Measurements from ENCODE around the gene ENAM. TPM values are rescaled to one million over a fixed set of nuclear protein-coding genes. Genes with fewer than 3 reads are reported as not detected.
A peak's percentile ranks its signal among the peaks of the same experiment; 100 is the strongest.

ENAM gene
- total and polyA plus RNA-seq, 9 donors: 0.01 to 1.0 (median 0.42) TPM; not detected in 5

DNA sequence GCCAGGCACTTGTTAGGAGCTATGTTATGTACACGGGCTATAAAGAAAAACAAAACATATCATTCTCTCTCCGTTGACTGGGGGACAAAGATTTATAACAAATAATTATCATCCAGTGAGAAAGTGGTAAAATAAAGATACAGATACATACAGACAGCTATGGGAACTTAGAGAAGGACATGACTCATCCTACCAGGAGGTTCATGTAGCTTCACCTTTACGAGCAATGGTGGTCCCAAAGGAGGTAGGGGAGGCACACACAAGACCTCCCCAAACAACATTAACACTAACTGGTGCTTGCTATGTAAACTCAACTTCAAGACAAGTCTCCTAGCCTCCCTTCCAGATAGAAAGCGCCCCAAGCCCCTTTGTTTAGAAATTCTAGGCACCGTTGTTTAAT is 27.6 kb upstream of the ENAM start:
- WGBS, 3 donors: 57 to 62% (median 58%) methylated on average over 5 of the region's 5 CpGs
- no peaks in the 10 kb centered on the region for H3K27me3 ChIP-seq
- no peaks in the 10 kb centered on the region for H3K9me3 ChIP-seq
- TF ChIP-seq POLR2A (IDR thresholded peaks at IDR 0.05): no peak
- TF ChIP-seq, protein P1, sequence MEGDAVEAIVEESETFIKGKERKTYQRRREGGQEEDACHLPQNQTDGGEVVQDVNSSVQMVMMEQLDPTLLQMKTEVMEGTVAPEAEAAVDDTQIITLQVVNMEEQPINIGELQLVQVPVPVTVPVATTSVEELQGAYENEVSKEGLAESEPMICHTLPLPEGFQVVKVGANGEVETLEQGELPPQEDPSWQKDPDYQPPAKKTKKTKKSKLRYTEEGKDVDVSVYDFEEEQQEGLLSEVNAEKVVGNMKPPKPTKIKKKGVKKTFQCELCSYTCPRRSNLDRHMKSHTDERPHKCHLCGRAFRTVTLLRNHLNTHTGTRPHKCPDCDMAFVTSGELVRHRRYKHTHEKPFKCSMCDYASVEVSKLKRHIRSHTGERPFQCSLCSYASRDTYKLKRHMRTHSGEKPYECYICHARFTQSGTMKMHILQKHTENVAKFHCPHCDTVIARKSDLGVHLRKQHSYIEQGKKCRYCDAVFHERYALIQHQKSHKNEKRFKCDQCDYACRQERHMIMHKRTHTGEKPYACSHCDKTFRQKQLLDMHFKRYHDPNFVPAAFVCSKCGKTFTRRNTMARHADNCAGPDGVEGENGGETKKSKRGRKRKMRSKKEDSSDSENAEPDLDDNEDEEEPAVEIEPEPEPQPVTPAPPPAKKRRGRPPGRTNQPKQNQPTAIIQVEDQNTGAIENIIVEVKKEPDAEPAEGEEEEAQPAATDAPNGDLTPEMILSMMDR (IDR thresholded peaks at IDR 0.05): no peak
- no peak for TF ChIP-seq EP300 (IDR thresholded peaks at IDR 0.05)
- DNase-seq: no peak
- intact Hi-C loops (cut with DNase I): no loop called here
- H3K4me1 ChIP-seq (ENCODE audit: insufficient read depth): no peaks in the 10 kb centered on the region
- H3K27ac ChIP-seq: no peak overlapping the region
- no peaks in the 10 kb centered on the region for H3K36me3 ChIP-seq
- H3K4me3 ChIP-seq: no peak overlapping the region

DNA sequence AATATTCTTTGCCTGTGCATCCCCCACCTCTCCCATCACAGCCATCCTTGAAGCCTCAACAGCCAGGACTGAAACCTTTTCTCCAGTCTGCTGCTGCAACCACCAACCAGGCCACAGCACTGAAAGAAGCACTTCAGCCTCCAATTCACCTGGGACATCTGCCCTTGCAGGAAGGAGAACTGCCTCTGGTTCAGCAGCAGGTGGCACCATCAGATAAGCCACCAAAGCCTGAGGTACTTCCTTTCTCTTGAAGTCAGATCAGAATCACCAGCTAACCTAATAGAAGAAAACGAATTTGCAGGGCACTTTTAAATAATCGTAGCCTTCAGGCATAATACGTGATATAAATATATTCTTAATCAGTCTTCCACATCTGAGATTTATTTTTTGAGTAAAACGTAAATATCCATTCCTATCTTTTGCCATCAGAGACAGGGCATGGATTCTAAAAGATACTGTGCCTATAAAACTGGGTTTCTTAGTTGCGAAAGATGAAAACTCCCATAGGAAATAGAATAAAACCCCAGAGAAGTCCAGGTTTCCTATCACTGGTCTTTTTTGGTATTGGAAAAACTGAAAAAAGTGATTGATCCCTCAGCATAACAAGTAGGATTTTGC is 27.0 kb upstream of the ENAM start:
- no peak for TF ChIP-seq EP300 (IDR thresholded peaks at IDR 0.05)
- TF ChIP-seq, protein P1 (IDR thresholded peaks at IDR 0.05): no peak
- intact Hi-C loops (cut with DNase I): no loop called here
- H3K36me3 ChIP-seq: no peaks in the 10 kb centered on the region
- peak in 1 of 5 donors; percentile 16 for DNase-seq
- H3K27me3 ChIP-seq: no peaks in the 10 kb centered on the region
- H3K9me3 ChIP-seq: no peaks in the 10 kb centered on the region
- no peaks in the 10 kb centered on the region for H3K4me1 ChIP-seq (ENCODE audit: insufficient read depth)
- WGBS, 3 donors: 63 to 75% (median 70%) methylated on average over 5 of the region's 5 CpGs
- no peak overlapping the region for H3K4me3 ChIP-seq
- no peak overlapping the region for H3K27ac ChIP-seq

DNA sequence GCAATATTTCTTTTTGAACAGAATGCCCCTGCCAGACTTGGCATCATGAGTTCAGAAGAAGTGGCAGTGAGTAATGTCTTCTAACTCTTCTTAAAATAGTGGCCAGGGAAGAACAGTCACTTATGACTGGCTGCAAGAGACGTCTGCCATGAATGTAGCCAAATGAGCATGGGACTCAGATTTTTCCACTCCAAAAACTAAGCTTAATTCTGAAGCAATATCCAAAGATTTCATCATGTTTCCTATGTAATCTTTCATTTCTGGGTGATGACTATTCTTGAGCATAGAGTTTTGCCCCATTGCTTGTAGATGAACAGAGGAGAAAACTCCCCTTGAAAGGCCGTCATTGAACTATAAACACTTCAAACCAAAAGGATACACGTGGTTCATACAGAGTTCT is 24.7 kb upstream of the ENAM start:
- WGBS, 3 donors: 32 to 35% (median 33%) methylated on average over 3 of the region's 3 CpGs
- no peaks in the 10 kb centered on the region for H3K4me1 ChIP-seq (ENCODE audit: insufficient read depth)
- H3K27me3 ChIP-seq: no peaks in the 10 kb centered on the region
- TF ChIP-seq POLR2A (IDR thresholded peaks at IDR 0.05) (no peak), EP300 (IDR thresholded peaks at IDR 0.05) (no peak)
- TF ChIP-seq, protein P1 (IDR thresholded peaks at IDR 0.05): no peak
- intact Hi-C loops (cut with DNase I): no loop called here
- no peak overlapping the region for H3K27ac ChIP-seq
- DNase-seq: no peak
- no peaks in the 10 kb centered on the region for H3K36me3 ChIP-seq
- no peaks in the 10 kb centered on the region for H3K9me3 ChIP-seq
- no peak overlapping the region for H3K4me3 ChIP-seq

DNA sequence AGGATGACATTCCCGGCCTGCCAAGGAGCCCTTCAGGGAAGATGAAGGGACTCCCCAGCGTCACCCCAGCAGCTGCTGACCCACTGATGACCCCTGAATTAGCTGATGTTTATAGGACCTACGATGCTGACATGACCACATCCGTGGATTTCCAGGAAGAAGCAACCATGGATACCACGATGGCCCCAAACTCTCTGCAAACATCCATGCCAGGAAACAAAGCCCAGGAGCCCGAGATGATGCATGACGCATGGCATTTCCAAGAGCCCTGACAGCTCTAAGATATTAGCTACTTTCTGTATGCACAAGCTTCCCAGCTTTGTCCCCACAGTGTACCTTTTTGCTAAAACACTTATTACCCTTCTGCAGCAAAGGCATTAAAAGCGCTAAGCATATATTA is 22.1 kb upstream of the ENAM start:
- Histone ChIP-seq H3K4me3 (no peak overlapping the region), H3K4me1 (ENCODE audit: insufficient read depth) (no peaks in the 10 kb centered on the region), H3K36me3 (no peaks in the 10 kb centered on the region), H3K27ac (no peak overlapping the region), H3K27me3 (no peaks in the 10 kb centered on the region), H3K9me3 (no peaks in the 10 kb centered on the region)
- TF ChIP-seq, protein P1 (IDR thresholded peaks at IDR 0.05): no peak
- DNase-seq: no peak
- intact Hi-C loops (cut with DNase I): no loop called here
- WGBS, 3 donors: 84 to 90% (median 86%) methylated on average over 8 of the region's 8 CpGs
